ENCODE measurements around the gene DTX1. TPM values are rescaled to one million over a fixed set of nuclear protein-coding genes. Genes with fewer than 3 reads are reported as not detected.

Gene DTX1
- total RNA-seq, 1 experiment from 2014 or later: 5.5 TPM

GRCh38 chr12:113136128-113136989 lies 79.8 kb downstream of the DTX1 start:
- peak; percentile 54 for DNase-seq (ENCODE audit: low spot score)
- Histone ChIP-seq H3K4me3 (ENCODE audit: low read depth, low read length, poor library complexity, severe bottlenecking) (peak overlapping the region; percentile 35), H3K27me3 (replicated peaks; ENCODE audit: insufficient read depth, low read depth, low read length, poor library complexity) (no peaks in the 10 kb centered on the region), H3K9me3 (ENCODE audit: low read depth, low read length, poor library complexity, severe bottlenecking) (no peaks in the 10 kb centered on the region), H3K36me3 (ENCODE audit: insufficient read depth, low read length, poor library complexity, severe bottlenecking) (no peaks in the 10 kb centered on the region), H3K4me1 (ENCODE audit: insufficient read depth, low read length, poor library complexity, severe bottlenecking) (peaks cover 6% of the 10 kb centered on the region), H3K27ac (ENCODE audit: low read depth, low read length, poor library complexity, severe bottlenecking) (no peak overlapping the region)
- no peak for TF ChIP-seq EZH2 (IDR thresholded peaks at IDR 0.05; ENCODE audit: borderline replicate concordance, low read depth, low read length, poor library complexity, severe bottlenecking)
- no peak for TF ChIP-seq CTCF (conservative IDR thresholded peaks at IDR 0.05; ENCODE audit: low read depth, low read length)
- ChIA-PET POLR2A (ENCODE audit: low non-redundant PET) (no interaction called here), CTCF (no interaction called here)
- intact Hi-C loops (cut with micrococcal nuclease; ENCODE audit: unreplicated experiment): no loop called here
- BruUV-seq (replicated peaks): no TSS peak

- ChIA-PET POLR2A (ENCODE audit: low non-redundant PET) (no interaction called here), CTCF (interaction anchor here (0.5 kb wide), 1 partner anchor 12 kb away, joined by 3 read pairs; no protein-coding TSS in a partner anchor)
- Histone ChIP-seq H3K4me3 (ENCODE audit: low read depth, low read length, poor library complexity, severe bottlenecking) (no peak overlapping the region), H3K27me3 (replicated peaks; ENCODE audit: insufficient read depth, low read depth, low read length, poor library complexity) (no peaks in the 10 kb centered on the region), H3K27ac (ENCODE audit: low read depth, low read length, poor library complexity, severe bottlenecking) (no peak overlapping the region), H3K4me1 (ENCODE audit: insufficient read depth, low read length, poor library complexity, severe bottlenecking) (peaks cover 6% of the 10 kb centered on the region), H3K9me3 (ENCODE audit: low read depth, low read length, poor library complexity, severe bottlenecking) (no peaks in the 10 kb centered on the region), H3K36me3 (ENCODE audit: insufficient read depth, low read length, poor library complexity, severe bottlenecking) (no peaks in the 10 kb centered on the region)
- no TSS peak for BruUV-seq (replicated peaks)
- DNase-seq (ENCODE audit: low spot score): no peak
- TF ChIP-seq CTCF (conservative IDR thresholded peaks at IDR 0.05; ENCODE audit: low read depth, low read length) (no peak), EZH2 (IDR thresholded peaks at IDR 0.05; ENCODE audit: borderline replicate concordance, low read depth, low read length, poor library complexity, severe bottlenecking) (no peak)
- intact Hi-C loops (cut with micrococcal nuclease; ENCODE audit: unreplicated experiment): no loop called here
Measured at GRCh38 chr12:113136990-113137511, 80.5 kb downstream of the DTX1 start.

GRCh38 chr12:113137861-113138783 lies 81.6 kb downstream of the DTX1 start:
- no peaks in the 10 kb centered on the region for H3K27me3 ChIP-seq (replicated peaks; ENCODE audit: insufficient read depth, low read depth, low read length, poor library complexity)
- H3K4me1 ChIP-seq (ENCODE audit: insufficient read depth, low read length, poor library complexity, severe bottlenecking): peaks cover 6% of the 10 kb centered on the region
- H3K9me3 ChIP-seq (ENCODE audit: low read depth, low read length, poor library complexity, severe bottlenecking): no peaks in the 10 kb centered on the region
- H3K4me3 ChIP-seq (ENCODE audit: low read depth, low read length, poor library complexity, severe bottlenecking): no peak overlapping the region
- ChIA-PET POLR2A (ENCODE audit: low non-redundant PET) (interaction anchor here (0.5 kb wide), 2 partner anchors 145 to 667 kb away, joined by 3 read pairs; no protein-coding TSS in a partner anchor), CTCF (interaction anchor here (0.5 to 0.6 kb wide), 2 partner anchors 11 to 101 kb away, joined by 3 to 5 read pairs; no protein-coding TSS in a partner anchor)
- H3K27ac ChIP-seq (ENCODE audit: low read depth, low read length, poor library complexity, severe bottlenecking): no peak overlapping the region
- DNase-seq (ENCODE audit: low spot score): no peak
- no peaks in the 10 kb centered on the region for H3K36me3 ChIP-seq (ENCODE audit: insufficient read depth, low read length, poor library complexity, severe bottlenecking)
- intact Hi-C loops (cut with micrococcal nuclease; ENCODE audit: unreplicated experiment): no loop called here
- no TSS peak for BruUV-seq (replicated peaks)
- TF ChIP-seq EZH2 (IDR thresholded peaks at IDR 0.05; ENCODE audit: borderline replicate concordance, low read depth, low read length, poor library complexity, severe bottlenecking) (no peak), CTCF (conservative IDR thresholded peaks at IDR 0.05; ENCODE audit: low read depth, low read length) (no peak)
